HepG2 (cell line): Measurements from ENCODE around the gene PPIP5K2. TPM values are rescaled to one million over a fixed set of nuclear protein-coding genes. Genes with fewer than 3 reads are reported as not detected.

Source experiments
- ATAC-seq: fragments of 200-7000 bp; cut with Tn5 transposase; 3 replicates; pipeline ENCODE4 v1.9.1; 2020; ENCODE audit warnings: mild to moderate bottlenecking, moderate library complexity
- BruUV-seq: library from RNA; stranded (reverse); fragments of 400-500 nt; replicated peaks from 2 replicates; lab custom pipeline; 2021; lab: Mats Ljungman, UMichigan
- CTCF ChIA-PET: fragments of 300-600 bp; formaldehyde crosslinking; extraction: SDS; loops from one replicate; lab custom pipeline; 2021; ENCODE audit warnings: low total read pairs, inconsistent platforms, low intra/inter-chr PET ratio; lab: Yijun Ruan, JAX
- POLR2A ChIA-PET: fragments of 350-600 bp; sonication (Branson Sonifier 250); formaldehyde crosslinking; loops from one replicate; lab custom pipeline; 2020; ENCODE audit warnings: antibody characterized with exemption, inconsistent platforms; lab: Yijun Ruan, JAX
- DNase-seq: peaks from one replicate; pipeline ENCODE4 v3.0.0-alpha.2; 2015; ENCODE audit warnings: low spot score
- FAIRE-seq: peaks from 3 replicates; lab custom pipeline; 2011; peaks lifted over from hg19 to GRCh38; lab: Jason Lieb, UNC
- H2AFZ ChIP-seq: one replicate; pipeline ENCODE4 v1.6.1; 2011; ENCODE audit warnings: low read length, inconsistent platforms
- H3K27ac ChIP-seq: fragments of 300-600 bp; 3 replicates; pipeline ENCODE4 v1.8.0; 2011; ENCODE audit warnings: mixed run types, mild to moderate bottlenecking, mixed read lengths, low read length, inconsistent platforms; ENCODE audit not compliant: insufficient read depth; ENCODE audit errors: extremely low read length
- H3K27me3 ChIP-seq, 2 experiments: fragments of 200-600 bp in 1 of 2; 2 replicates in 1 of 2; 3 replicates in 1 of 2; pipeline versions ENCODE4 v1.6.0 to v1.8.0; 2011; ENCODE audit warnings: low read length in 2 of 2, mild to moderate bottlenecking in 2 of 2, moderate library complexity in 2 of 2, inconsistent platforms in 1 of 2; ENCODE audit not compliant: insufficient read depth in 2 of 2, control insufficient read depth in 1 of 2
- H3K36me3 ChIP-seq, 2 experiments: fragments of 200-600 bp in 1 of 2; replicated peaks in 1 of 2; 2 replicates in 1 of 2; 3 replicates in 1 of 2; pipeline versions ENCODE4 v1.5.1 to v1.8.0; 2011; ENCODE audit warnings: low read length in 2 of 2, inconsistent platforms in 1 of 2; ENCODE audit not compliant: insufficient read depth in 2 of 2, control insufficient read depth in 1 of 2
- H3K4me1 ChIP-seq: 2 replicates; pipeline ENCODE4 v1.5.1; 2012; ENCODE audit warnings: low read length, inconsistent platforms; ENCODE audit not compliant: insufficient read depth
- H3K4me2 ChIP-seq: 2 replicates; pipeline ENCODE4 v1.6.0; 2011; ENCODE audit warnings: low read depth, low read length, inconsistent platforms
- H3K4me3 ChIP-seq, 3 experiments: fragments of 200-600 bp in 1 of 3; sonication (generic), shearing (Covaris generic) in 1 of 3; replicated peaks in 1 of 3; 2 replicates each; pipeline ENCODE4 v1.5.1; 2011 to 2016; ENCODE audit warnings: low read length in 3 of 3, inconsistent platforms in 2 of 3, low read depth in 2 of 3, mild to moderate bottlenecking in 2 of 3, control low read depth in 1 of 3, mixed read lengths in 1 of 3; ENCODE audit not compliant: insufficient read depth in 1 of 3
- H3K79me2 ChIP-seq: one replicate; pipeline ENCODE4 v1.6.1; 2011; ENCODE audit warnings: low read length, inconsistent platforms; ENCODE audit not compliant: insufficient read depth
- H3K9ac ChIP-seq: 2 replicates; pipeline ENCODE4 v1.6.0; 2011; ENCODE audit warnings: mild to moderate bottlenecking, low read depth, low read length, inconsistent platforms; ENCODE audit not compliant: insufficient read depth
- H3K9me3 ChIP-seq: 2 replicates; pipeline ENCODE4 v1.5.1; 2012; ENCODE audit warnings: mild to moderate bottlenecking, low read length
- H4K20me1 ChIP-seq: 2 replicates; pipeline ENCODE4 v1.6.0; 2011; ENCODE audit warnings: inconsistent platforms, mild to moderate bottlenecking, low read length, moderate library complexity; ENCODE audit not compliant: insufficient read depth
- CREB3 ChIP-seq: sonication (generic); formaldehyde crosslinking; IDR thresholded peaks from 2 replicates; pipeline ENCODE4 v1.5.0; 2020; ENCODE audit warnings: missing genetic modification reagents
- ELF4 ChIP-seq: sonication (generic); formaldehyde crosslinking; IDR thresholded peaks from 2 replicates; pipeline ENCODE4 v1.5.0; 2020; ENCODE audit warnings: missing genetic modification reagents, mild to moderate bottlenecking, moderate library complexity, borderline replicate concordance
- FOXO4 ChIP-seq: sonication (generic); formaldehyde crosslinking; conservative IDR thresholded peaks from 2 replicates; pipeline ENCODE4 v1.8.1; 2023; ENCODE audit warnings: missing genetic modification reagents
- GPN1 ChIP-seq: sonication (generic); formaldehyde crosslinking; IDR thresholded peaks from 2 replicates; pipeline ENCODE4 v1.5.1; 2020; ENCODE audit warnings: missing genetic modification reagents, borderline replicate concordance
- IRF2 ChIP-seq: IDR thresholded peaks from 2 replicates; pipeline ENCODE4 v1.6.1; 2018; ENCODE audit warnings: missing genetic modification reagents, missing compliant biosample characterization
- JARID2 ChIP-seq: sonication (generic); formaldehyde crosslinking; IDR thresholded peaks from 2 replicates; pipeline ENCODE4 v1.8.1; 2023; ENCODE audit warnings: missing genetic modification reagents, inconsistent platforms; ENCODE audit not compliant: insufficient replicate concordance
- KLF13 ChIP-seq: sonication (generic); formaldehyde crosslinking; IDR thresholded peaks from 2 replicates; pipeline ENCODE4 v1.4.0; 2020; ENCODE audit warnings: mild to moderate bottlenecking, missing genetic modification reagents
- MATR3 ChIP-seq: sonication (generic); formaldehyde crosslinking; IDR thresholded peaks from 2 replicates; pipeline ENCODE4 v1.4.0; 2020; ENCODE audit warnings: missing genetic modification reagents
- PHB2 ChIP-seq: fragments of 450-650 bp; IDR thresholded peaks from 2 replicates; pipeline ENCODE4 v1.6.1; 2018; ENCODE audit not compliant: partially characterized antibody
- PRDM15 ChIP-seq: sonication (generic); formaldehyde crosslinking; IDR thresholded peaks from 2 replicates; pipeline ENCODE4 v1.4.0; 2020; ENCODE audit warnings: missing genetic modification reagents
- TBL1XR1 ChIP-seq: fragments of 150-350 bp; IDR thresholded peaks from 2 replicates; pipeline ENCODE4 v1.6.1; 2014; ENCODE audit warnings: borderline replicate concordance, low read length; ENCODE audit not compliant: partially characterized antibody
- TRIM22 ChIP-seq: fragments of 450-650 bp; IDR thresholded peaks from 2 replicates; pipeline ENCODE4 v1.6.1; 2017
- ZBTB14 ChIP-seq: sonication (generic); formaldehyde crosslinking; IDR thresholded peaks from 2 replicates; pipeline ENCODE4 v1.4.0; 2020; ENCODE audit warnings: missing genetic modification reagents
- ZKSCAN1 ChIP-seq: fragments of 150-350 bp; IDR thresholded peaks from 2 replicates; pipeline ENCODE4 v1.6.1; 2014; ENCODE audit warnings: low read length
- ZNF280B ChIP-seq: sonication (generic); formaldehyde crosslinking; IDR thresholded peaks from 2 replicates; pipeline ENCODE4 v1.5.0; 2020; ENCODE audit warnings: missing genetic modification reagents, mild to moderate bottlenecking, borderline replicate concordance
- WGBS: methylation state at CpG from one replicate; pipeline ENCODE4 v1.1.6; 2017; ENCODE audit warnings: low lambda C conversion rate; 5-methylcytosine and 5-hydroxymethylcytosine counted together
- in situ Hi-C: cut with HindIII; loops from 2 replicates; pipeline ENCODE4 v1.10.0; 2017; ENCODE audit warnings: low pct_unique_long_range_greater_than_20kb; ENCODE audit not compliant: extremely low pct_ligation_motif_present
- intact Hi-C: fragments of 100-400 bp; cut with micrococcal nuclease; formaldehyde crosslinking; loops from one replicate; pipeline ENCODE4 v1.10.0; 2022; ENCODE audit not compliant: unreplicated experiment
- polyA plus RNA-seq, 8 experiments: library from polyadenylated mRNA; depleted of rRNA in 3 of 8; stranded (reverse) in 7 of 8; unstranded in 1 of 8; fragments of >200 nt; fragmentation: Illumina TruSeq in 4 of 8; extraction: Trizol in 4 of 8; gene quantifications; 2 replicates each; pipeline versions ENCODE4 v1.2.1 to v1.2.3, GENCODE V29; 2011 to 2016; ENCODE audit warnings: low read depth in 4 of 8, missing spikeins in 1 of 8, mixed read lengths in 1 of 8; ENCODE audit not compliant: insufficient read depth in 1 of 8
- total RNA-seq, 5 experiments: library from RNA; depleted of rRNA; stranded (reverse); fragments of >200 nt; fragmentation: Illumina TruSeq; extraction: Trizol; gene quantifications; 2 replicates each; pipeline ENCODE4 v1.2.3, GENCODE V29; 2016; ENCODE audit warnings: low read depth in 1 of 5

Gene PPIP5K2
- total and polyA plus RNA-seq, 2 of the 13 experiments (the other 11 are each of a cell fraction or from before 2014, with no cell fraction given): 19.7 to 45.6 TPM

- no peak overlapping the region for H3K4me3 ChIP-seq
- DNase-seq (no peak), ATAC-seq (no peak), FAIRE-seq (no peak)
- 92% methylated on average over 1 of the region's 1 CpG for WGBS
- no peaks in the 10 kb centered on the region for H4K20me1 ChIP-seq
- no peak overlapping the region for H2AFZ ChIP-seq
- CTCF ChIA-PET: no interaction called here
- H3K9me3 ChIP-seq: peaks cover 13% of the 10 kb centered on the region; the same call in 1 of the 2 replicates
- no peaks in the 10 kb centered on the region for H3K27me3 ChIP-seq
- H3K27ac ChIP-seq: no peak overlapping the region
- H3K4me2 ChIP-seq: no peak overlapping the region
- no peak overlapping the region for H3K9ac ChIP-seq
- in situ Hi-C loops (no loop called here), intact Hi-C loops (no loop called here)
- no peaks in the 10 kb centered on the region; a peak in 1 of 5 replicates for H3K36me3 ChIP-seq
- H3K79me2 ChIP-seq: no peaks in the 10 kb centered on the region
- H3K4me1 ChIP-seq: no peaks in the 10 kb centered on the region
- POLR2A ChIA-PET: no interaction called here
- BruUV-seq: no TSS peak
- no peak for TF ChIP-seq CREB3 (CRISPR knock-in tag)
- TF ChIP-seq PRDM15 (CRISPR knock-in tag): no peak
- no peak for TF ChIP-seq MATR3 (CRISPR knock-in tag)
- TF ChIP-seq IRF2 (CRISPR knock-in tag): no peak
- TF ChIP-seq PHB2: no peak
- TF ChIP-seq JARID2 (CRISPR knock-in tag): no peak
- TF ChIP-seq ZKSCAN1: no peak
- TF ChIP-seq FOXO4: no peak
- TF ChIP-seq ZNF280B (CRISPR knock-in tag): no peak
- TF ChIP-seq ELF4 (CRISPR knock-in tag): no peak
- TF ChIP-seq ZBTB14 (CRISPR knock-in tag): no peak
- TF ChIP-seq TRIM22: no peak
- no peak for TF ChIP-seq TBL1XR1
- TF ChIP-seq KLF13: no peak
- TF ChIP-seq GPN1 (CRISPR knock-in tag): no peak
Measured at GRCh38 chr5:103086547-103086946, 33.6 kb upstream of the PPIP5K2 start.
